Activated T-helper 9 cell treated with anti-CD3 and anti-CD28 coated beads, Interleukin-2, amount 50 U/mL, for 16 hours (primary cell): Measurements from ENCODE around the gene GIT2.
"Not testable (repeated sequence)": the region's sequence is repeated elsewhere in the genome, so short reads cannot be mapped to it uniquely, and the experiment has no call there.

Source experiments
- DNase-seq: peaks from one replicate; pipeline ENCODE4 v3.0.0-alpha.2; 2020; ENCODE audit warnings: low read depth

The GIT2 gene

GRCh38 chr12:110004598-110004997 lies 8.4 kb upstream of the GIT2 start:
- no peak for DNase-seq

DNA sequence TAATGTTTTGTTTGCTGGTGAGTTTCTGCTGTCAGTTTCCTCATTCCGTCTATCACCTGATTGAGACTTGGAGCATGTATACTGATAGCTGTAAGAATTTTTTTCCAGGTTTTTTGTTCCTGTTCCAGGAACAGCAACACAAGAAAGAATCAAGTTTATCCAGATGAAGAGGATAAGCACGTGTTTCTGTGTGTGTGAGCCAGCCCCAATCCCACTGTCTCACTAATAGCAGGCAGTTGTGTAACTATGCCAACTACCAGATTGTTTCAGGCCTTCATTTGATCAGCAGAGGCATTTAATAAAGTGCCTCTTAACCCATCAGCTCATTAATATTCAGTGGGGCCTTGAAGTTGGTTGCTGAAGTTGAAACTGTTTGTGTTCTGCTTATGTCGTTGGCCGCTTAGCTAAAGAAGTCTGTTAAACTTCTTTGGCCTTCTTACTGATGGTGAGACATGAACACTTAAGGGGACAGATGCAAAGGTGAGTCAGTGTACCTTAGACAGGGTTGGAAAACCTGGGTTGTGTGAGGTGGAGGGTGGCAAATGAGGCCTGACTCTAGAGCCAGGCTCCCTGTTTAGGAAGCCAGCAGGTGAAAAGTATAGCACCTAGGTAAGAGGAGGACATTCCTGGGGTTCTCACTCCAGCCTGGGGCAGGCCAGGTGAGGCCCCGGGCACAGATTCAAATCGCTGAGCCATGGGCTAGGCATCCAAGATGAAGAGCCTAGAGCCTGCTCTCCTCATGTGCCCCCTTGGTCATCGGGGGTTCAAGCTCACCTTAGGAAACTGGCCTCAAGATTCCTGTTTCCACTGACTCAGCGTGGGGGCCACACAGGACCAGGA lies 6.7 kb upstream of the GIT2 start:
- no peak for DNase-seq

DNA sequence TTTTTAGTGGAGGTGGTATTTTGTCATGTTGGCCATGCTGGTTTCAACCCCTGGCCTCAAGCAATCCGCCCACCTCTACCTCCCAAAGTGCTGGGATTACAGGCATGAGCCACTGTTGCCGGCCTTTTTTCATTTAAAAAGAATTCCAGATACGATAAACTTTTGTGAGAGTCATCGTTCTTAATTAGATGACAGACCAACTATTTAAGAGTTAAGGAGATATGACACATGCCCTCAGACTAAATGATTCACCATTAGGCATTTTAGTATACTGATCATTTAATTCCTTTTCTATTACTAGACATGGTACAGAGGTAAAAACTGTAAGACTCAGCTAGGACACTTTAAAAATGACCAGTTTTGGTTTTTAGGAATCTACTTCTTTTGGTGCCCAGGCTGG lies 5.4 kb upstream of the GIT2 start:
- no peak for DNase-seq

- no peak for DNase-seq
Measured at GRCh38 chr12:109999983-110000505, 3.9 kb upstream of the GIT2 start.

GRCh38 chr12:109999649-109999971 lies 3.4 kb upstream of the GIT2 start:
- no peak for DNase-seq

- peak; percentile 79 for DNase-seq
Measured at GRCh38 chr12:109998904-109999648, 2.9 kb upstream of the GIT2 start, which contains the start of gene ANKRD13A. Gene ANKRD13A (plus strand): TSS chr12:109999430. CDS start chr12:109999689, 259 bp downstream.

DNA sequence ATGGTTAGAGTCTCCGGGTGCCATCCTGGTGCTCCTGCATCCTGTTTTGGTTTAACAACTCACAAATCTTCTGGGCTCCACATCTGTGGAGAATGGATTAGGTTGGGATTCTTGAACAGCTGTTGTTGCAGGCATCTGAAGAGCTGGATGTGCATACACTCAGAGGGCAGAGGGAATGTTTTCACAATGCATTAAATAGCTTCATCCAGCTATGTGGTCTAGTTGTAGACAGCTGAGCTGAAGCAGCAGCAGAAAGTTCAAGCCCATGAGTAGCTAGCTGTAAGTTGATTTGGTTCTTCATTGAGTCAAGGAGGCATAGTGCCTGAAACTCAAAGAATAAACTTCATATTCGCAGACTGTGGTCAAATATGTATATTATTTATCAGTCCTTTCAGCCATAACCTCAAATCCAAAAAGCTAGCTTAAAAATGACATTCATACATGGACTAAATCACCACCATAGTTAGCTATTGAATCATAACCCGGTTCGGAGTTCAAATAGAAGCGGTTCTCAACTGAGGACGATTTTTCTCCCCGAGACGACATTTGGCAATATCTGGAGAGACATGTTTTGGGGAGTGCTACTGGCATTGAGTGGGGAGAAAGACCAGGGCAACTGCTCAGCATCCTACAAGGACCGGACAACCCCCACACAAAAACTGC lies 2.2 kb upstream of the GIT2 start:
- no peak for DNase-seq

DNA sequence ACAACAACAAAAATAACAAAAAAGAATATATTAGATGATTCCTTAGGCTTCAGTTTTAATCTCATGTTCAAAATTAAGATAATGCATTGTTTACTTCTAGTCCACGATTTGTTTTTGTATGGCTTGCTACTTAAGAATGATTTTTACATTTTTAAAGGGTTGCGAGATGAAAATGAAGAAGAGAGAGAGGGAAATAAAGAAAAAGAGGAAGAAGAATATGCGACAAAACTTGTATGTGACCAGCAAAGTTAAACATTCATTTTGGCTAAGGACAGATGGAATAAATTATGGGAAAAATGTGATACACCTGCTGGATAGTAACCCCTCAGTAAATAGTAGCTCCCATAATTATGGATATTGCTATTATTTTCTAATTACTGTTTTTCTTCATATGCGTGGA lies 1.2 kb upstream of the GIT2 start:
- no peak for DNase-seq

DNA sequence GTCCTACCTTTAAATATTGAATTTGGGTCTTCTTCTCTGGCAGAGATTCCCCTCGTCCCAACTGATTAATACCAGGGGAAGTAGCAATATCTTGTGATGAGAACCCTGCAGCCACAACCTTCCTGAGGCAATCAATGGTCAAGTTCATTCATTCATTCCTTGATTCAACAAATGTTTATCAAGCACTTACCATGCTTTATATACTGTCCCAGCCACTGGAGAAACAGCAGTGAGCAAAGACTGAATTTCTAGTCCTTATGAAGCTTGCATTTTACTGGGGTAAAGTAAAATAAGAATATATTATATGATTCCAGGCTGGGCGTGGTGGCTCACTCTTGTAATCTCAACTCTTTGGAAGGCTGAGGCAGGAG lies 300 bp upstream of the GIT2 start:
- DNase-seq = no peak

DNA sequence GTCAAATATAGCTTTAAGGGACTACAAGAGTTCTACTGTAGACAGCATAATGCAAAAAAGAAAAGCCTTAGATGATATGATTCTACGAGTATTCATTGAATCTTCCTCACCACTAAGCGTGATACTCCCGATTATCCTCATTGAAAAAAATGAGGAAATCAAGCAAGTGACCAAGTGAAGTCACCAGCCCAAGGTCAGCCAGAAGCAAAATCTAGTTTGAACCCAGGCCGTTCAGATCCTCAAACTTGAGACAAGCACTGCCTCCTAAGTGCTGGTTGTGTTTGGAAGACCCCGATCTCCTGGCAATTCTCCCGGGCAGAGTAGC lies 845 bp downstream of the GIT2 start:
- DNase-seq = no peak

DNA sequence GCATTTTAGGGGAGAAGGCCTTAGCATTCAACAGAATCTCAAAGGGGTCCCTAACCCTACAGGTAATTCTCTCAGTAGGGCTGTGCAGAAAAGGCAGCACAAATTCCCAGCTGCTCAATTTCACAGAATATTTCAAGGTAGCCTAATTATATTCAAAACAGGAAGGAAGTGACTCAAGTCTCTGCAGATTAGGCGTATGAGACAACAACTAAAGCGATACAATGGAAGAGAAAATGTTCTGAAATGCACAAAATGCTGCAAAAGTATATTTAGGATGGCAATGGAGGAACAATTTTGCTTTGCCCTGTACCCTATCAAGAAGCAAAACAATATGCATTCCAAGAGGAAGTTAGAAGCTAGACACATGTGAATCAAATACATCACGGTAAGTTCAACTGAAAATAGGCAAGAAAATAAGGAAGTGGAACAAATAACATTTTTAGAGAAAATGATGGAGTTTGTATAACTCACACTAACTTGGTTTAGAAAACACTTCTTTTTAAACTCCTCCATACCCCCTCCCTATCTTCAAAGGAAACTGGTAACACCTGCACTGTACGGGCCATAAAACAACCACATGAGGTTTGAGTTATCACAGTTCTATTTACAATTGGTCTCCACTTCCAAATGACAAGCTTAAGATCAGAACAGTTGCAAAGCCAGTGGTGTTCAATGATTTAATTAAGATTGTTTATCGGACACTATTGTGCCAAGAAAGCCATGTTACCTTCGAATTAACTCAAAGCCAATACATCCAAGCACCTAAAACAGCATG lies 1.6 kb downstream of the GIT2 start:
- no peak for DNase-seq

GRCh38 chr12:109993091-109993490 lies 3.1 kb downstream of the GIT2 start:
- no peak for DNase-seq

GRCh38 chr12:109991586-109991985 lies 4.6 kb downstream of the GIT2 start:
- no peak for DNase-seq

DNA sequence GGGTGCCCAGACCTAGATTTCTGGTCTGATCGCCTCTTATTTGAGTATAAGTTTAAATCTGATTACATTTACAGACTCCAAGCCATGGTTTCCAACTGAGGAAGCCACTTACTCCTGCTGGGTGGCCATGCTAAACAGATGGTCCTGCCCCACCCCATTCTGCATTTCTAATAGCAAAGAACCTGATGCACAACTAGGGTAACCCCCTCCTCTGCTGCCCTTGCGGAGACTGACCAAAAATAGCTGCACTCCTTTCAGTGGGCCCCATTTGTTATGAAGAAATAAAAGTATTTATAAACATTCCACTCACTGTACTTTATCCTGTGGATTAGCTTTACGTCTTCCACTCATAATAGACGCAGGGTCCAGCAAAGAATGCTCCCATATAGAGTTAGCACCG lies 6.8 kb downstream of the GIT2 start:
- DNase-seq = no peak

- no peak for DNase-seq
Measured at GRCh38 chr12:109988903-109989302, 7.3 kb downstream of the GIT2 start.

DNA sequence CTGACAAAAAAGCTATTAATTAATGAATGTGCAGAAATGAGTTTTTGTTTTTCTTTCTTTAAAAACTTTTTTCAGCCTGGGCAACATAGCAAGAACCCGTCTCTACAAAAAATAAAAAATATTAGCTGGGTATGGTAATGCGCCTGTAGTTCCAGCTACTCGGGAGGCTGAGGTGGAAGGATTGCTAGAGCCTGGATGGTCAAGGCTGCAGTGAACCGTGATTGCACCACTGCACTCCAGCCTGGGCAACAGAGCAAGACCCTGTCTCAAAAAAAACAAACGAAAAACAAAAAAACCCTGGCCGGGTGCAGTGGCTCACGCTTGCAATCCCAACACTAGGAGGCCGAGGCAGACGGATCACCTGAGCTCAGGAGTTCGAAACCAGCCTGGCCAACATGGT lies 7.9 kb downstream of the GIT2 start:
- DNase-seq = no peak

- DNase-seq = no peak
Measured at GRCh38 chr12:109987615-109988014, 8.6 kb downstream of the GIT2 start.

DNA sequence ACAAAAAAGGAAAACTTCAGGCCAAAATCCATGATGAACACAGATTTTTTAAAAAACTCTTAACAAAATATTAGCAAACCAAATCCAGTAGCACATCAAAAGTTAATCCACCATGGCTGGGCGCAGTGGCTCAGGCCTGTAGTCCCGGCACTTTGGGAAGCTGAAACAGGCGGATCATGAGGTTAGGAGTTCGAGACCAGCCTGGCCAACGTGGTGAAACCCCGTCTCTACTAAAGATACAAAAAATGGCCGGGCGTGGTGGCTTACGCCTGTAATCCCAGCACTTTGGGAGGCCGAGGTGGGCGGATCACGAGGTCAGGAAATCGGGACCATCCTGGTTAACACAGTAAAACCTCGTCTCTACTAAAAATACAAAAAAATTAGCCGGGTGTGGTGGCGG lies 9.9 kb downstream of the GIT2 start:
- DNase-seq = not testable (repeated sequence)

GRCh38 chr12:109983432-109984142 lies 12.6 kb downstream of the GIT2 start:
- DNase-seq = no peak

DNA sequence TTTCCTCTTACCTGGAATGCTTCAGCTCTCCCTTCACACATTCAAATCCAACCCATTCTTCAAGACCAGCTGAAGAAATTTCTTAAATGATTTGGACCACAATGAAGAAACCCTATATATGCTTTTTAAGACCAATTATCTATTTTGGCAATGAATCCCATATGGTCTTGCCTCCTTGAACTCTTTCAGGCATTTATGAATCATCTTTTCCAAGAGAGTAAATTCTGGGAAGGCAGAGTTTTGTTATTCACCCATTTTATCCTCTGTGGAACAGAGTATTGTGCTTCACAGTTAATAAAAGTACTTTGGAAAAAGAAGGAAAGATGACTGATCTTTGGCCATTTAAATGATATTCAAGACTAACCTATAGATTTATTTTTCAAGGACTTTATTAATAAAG lies 14.0 kb downstream of the GIT2 start:
- DNase-seq = no peak

GRCh38 chr12:109981311-109981710 lies 14.9 kb downstream of the GIT2 start:
- peak; percentile 27 for DNase-seq

DNA sequence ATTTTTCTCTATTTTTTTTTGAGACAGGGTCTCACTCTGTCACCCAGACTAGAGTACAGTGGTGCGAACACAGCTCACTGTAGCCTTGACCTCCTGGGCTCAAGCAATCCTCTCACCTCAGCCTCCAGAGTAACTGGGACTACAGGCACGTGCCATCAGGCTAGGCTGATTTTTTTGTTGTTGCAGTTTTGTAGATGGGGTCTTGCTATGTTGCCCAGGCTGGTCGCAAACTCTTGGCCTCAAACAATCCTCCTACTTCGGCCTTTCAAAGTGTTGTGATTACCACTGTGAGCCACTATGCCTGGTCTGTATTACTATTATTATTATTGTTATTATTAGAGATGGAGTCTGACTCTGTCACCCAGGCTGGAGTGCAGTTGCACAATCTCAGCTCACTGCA lies 23.3 kb downstream of the GIT2 start:
- no peak for DNase-seq
